Fibroblast of pulmonary artery (primary cell): ENCODE results near the gene PMVK.
"Not testable (repeated sequence)": the region's sequence is repeated elsewhere in the genome, so short reads cannot be mapped to it uniquely, and the experiment has no call there.

Experiments
- DNase-seq: peaks from one replicate; pipeline ENCODE4 v3.0.0-alpha.2; 2010; ENCODE audit warnings: low read depth
- H3K4me3 ChIP-seq: replicated peaks from 2 replicates; pipeline ENCODE4 v1.5.1; 2011; ENCODE audit warnings: low read depth, mild to moderate bottlenecking, control low read depth, low read length, moderate library complexity
- CTCF ChIP-seq: IDR thresholded peaks from 2 replicates; pipeline ENCODE4 v1.5.1; 2011; ENCODE audit warnings: mild to moderate bottlenecking, control low read depth, low read length, inconsistent platforms; ENCODE audit errors: missing control alignments

PMVK gene

GRCh38 chr1:154936555-154937084, at the start of gene PMVK:
TSS of gene PMVK (minus strand) at chr1:154936719. CDS start at chr1:154936685, 34 bp downstream.
- peak; percentile 21 for TF ChIP-seq CTCF
- peak; percentile 97 for DNase-seq
- peak within 1 kb of the TSS; percentile 90 for H3K4me3 ChIP-seq

- TF ChIP-seq CTCF: no peak
- DNase-seq: no peak
- peak overlapping the region; percentile 99 for H3K4me3 ChIP-seq
These were observed 47.4 kb upstream of the PMVK start for GRCh38 chr1:154983776-154984466.

GRCh38 chr1:154982897-154983648, 46.6 kb upstream of the PMVK start, which contains the start of gene FLAD1:
TSS of gene FLAD1 (plus strand) at chr1:154983344. CDS start at chr1:154983695, 351 bp downstream.
- DNase-seq: peak; percentile 100
- peak within 1 kb of the TSS; percentile 99 for H3K4me3 ChIP-seq
- no peak for TF ChIP-seq CTCF

- H3K4me3 ChIP-seq: peak overlapping the region; percentile 99
These were observed 45.8 kb upstream of the PMVK start for GRCh38 chr1:154982341-154982740.

GRCh38 chr1:154978360-154978759, 41.8 kb upstream of the PMVK start:
- DNase-seq: no peak
- H3K4me3 ChIP-seq: no peak overlapping the region
- TF ChIP-seq CTCF: no peak

More at GRCh38 chr1:154982341-154982740, 45.8 kb upstream of the PMVK start:
- DNase-seq: no peak
- no peak for TF ChIP-seq CTCF

GRCh38 chr1:154977762-154978161, 41.2 kb upstream of the PMVK start:
- not testable (repeated sequence) for DNase-seq, H3K4me3 ChIP-seq

GRCh38 chr1:154975409-154976059, 39.0 kb upstream of the PMVK start:
- peak overlapping the region; percentile 83 for H3K4me3 ChIP-seq
- peak; percentile 61 for DNase-seq
- no peak for TF ChIP-seq CTCF
